ENCODE results near the gene ARHGAP26. TPM values are rescaled to one million over a fixed set of nuclear protein-coding genes. Genes with fewer than 3 reads are reported as not detected.

ARHGAP26 gene
- total RNA-seq, 1 donor from 2014 or later: 35.4 TPM

- H3K9me3 ChIP-seq: peaks cover 6% of the 10 kb centered on the region
- H3K36me3 ChIP-seq: no peaks in the 10 kb centered on the region
- H3K27ac ChIP-seq: no peak overlapping the region
- ATAC-seq (no peak), DNase-seq (no peak)
- TF ChIP-seq CTCF (IDR thresholded peaks at IDR 0.05): no peak
- peaks cover 14% of the 10 kb centered on the region for H3K4me1 ChIP-seq
- no peaks in the 10 kb centered on the region for H3K27me3 ChIP-seq
- H3K4me3 ChIP-seq: no peak overlapping the region
- intact Hi-C loops (cut with DNase I): no loop called here
Measured at GRCh38 chr5:143188692-143189091, 418.5 kb downstream of the ARHGAP26 start.

- H3K4me3 ChIP-seq: no peak overlapping the region
- peaks cover 9% of the 10 kb centered on the region for H3K4me1 ChIP-seq
- intact Hi-C loops (cut with DNase I): no loop called here
- DNase-seq (no peak), ATAC-seq (no peak)
- no peak overlapping the region for H3K27ac ChIP-seq
- no peaks in the 10 kb centered on the region for H3K27me3 ChIP-seq
- no peak for TF ChIP-seq CTCF (IDR thresholded peaks at IDR 0.05)
- no peaks in the 10 kb centered on the region for H3K36me3 ChIP-seq
- peaks cover 6% of the 10 kb centered on the region for H3K9me3 ChIP-seq
Measured at GRCh38 chr5:143190260-143190810, 420.2 kb downstream of the ARHGAP26 start.

DNA sequence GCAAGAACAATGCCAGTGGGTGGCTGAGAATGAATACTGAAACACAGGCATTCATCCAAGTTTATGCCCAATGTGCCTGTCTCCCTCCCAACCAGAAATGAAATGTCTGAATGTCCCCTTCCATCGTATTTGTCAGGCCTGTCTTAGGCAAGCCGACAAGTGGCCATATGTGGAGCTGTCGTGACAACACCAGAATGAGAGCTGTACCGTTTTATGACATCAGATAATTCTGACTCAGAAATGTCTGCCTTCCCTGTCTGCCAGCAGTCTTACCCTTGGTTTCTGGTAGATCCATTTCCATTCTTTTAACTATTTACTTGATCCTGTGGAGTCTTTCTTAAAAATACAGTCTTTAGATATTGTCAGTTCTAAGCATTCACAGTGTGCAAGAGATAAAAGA lies 421.5 kb downstream of the ARHGAP26 start:
- intact Hi-C loops (cut with DNase I): no loop called here
- H3K27me3 ChIP-seq: no peaks in the 10 kb centered on the region
- H3K27ac ChIP-seq: no peak overlapping the region
- H3K4me1 ChIP-seq: peaks cover 7% of the 10 kb centered on the region
- no peak for TF ChIP-seq CTCF (IDR thresholded peaks at IDR 0.05)
- DNase-seq (no peak), ATAC-seq (no peak)
- no peak overlapping the region for H3K4me3 ChIP-seq
- no peaks in the 10 kb centered on the region for H3K36me3 ChIP-seq
- H3K9me3 ChIP-seq: peaks cover 6% of the 10 kb centered on the region

DNA sequence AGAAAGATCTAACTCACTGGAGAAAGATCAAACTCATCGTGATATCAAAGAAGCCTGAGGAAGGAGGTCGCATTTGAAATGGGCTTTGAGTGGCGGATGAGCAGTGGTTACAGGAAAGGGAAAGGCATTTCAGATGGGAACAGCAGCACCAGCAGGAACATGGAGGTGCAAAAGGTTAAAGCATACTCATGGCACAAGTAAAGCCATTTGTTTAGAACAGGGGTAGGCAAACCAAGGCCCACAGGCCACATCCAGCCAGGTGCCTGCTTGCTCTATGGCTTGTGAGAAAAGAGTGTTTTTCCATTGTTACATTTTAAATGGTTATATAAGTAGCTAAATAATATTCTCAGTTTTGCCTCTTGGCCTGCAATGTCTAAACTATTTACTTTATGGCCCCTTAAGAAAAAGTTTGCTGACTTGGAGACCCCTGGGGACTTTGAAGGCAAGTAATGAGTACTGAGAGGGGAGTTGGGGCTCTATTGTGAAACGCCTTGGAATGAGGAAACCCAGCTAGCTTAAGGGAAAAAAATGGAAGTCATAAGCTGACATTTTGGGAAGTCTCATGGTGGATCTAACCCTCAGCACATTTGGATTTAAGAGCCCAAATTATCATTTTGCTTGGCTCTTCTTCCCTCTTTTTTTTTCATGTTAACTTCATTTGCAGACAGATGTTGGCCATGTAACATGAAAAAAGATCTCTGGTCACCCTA lies 422.2 kb downstream of the ARHGAP26 start:
- TF ChIP-seq CTCF (IDR thresholded peaks at IDR 0.05): no peak
- DNase-seq: no peak
- no peak for ATAC-seq

DNA sequence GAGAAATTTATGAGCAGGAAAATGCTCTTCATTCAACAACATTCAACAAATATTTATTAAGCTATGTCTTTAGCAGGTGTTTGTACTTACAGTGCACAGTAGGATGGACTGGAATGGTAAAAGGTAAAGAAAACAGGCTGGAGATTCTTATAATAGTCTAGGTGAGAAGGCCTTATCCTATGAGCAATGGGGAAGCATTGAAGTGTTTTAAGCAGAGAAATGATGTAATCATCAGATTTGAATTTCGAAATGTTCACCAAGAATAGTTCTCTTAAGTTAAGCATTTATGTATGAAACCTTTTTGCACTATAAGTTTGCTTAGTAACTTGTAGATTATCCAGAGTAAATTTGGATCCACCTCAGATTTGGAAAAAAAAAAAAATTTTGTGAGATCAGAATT lies 424.0 kb downstream of the ARHGAP26 start:
- Histone ChIP-seq H3K9me3 (peaks cover 6% of the 10 kb centered on the region), H3K27ac (no peak overlapping the region), H3K4me1 (peaks cover 7% of the 10 kb centered on the region), H3K27me3 (no peaks in the 10 kb centered on the region), H3K4me3 (no peak overlapping the region), H3K36me3 (no peaks in the 10 kb centered on the region)
- TF ChIP-seq CTCF (IDR thresholded peaks at IDR 0.05): no peak
- ATAC-seq: no peak
- no peak for DNase-seq
- intact Hi-C loops (cut with DNase I): no loop called here

More for the DNA sequence above, 422.2 kb downstream of the ARHGAP26 start:
- Histone ChIP-seq H3K4me3 (no peak overlapping the region), H3K4me1 (peaks cover 7% of the 10 kb centered on the region), H3K27ac (no peak overlapping the region), H3K9me3 (peaks cover 6% of the 10 kb centered on the region), H3K27me3 (no peaks in the 10 kb centered on the region), H3K36me3 (no peaks in the 10 kb centered on the region)
- intact Hi-C loops (cut with DNase I): no loop called here
